Measurements from ENCODE around the gene SRGAP2C. TPM values are rescaled to one million over a fixed set of nuclear protein-coding genes. Genes with fewer than 3 reads are reported as not detected.
"Not testable (repeated sequence)": the region's sequence is repeated elsewhere in the genome, so short reads cannot be mapped to it uniquely, and the experiment has no call there.

Gene SRGAP2C
- total RNA-seq, 1 experiment from 2014 or later, result 37.3 TPM

- in situ Hi-C loops (cut with HindIII; ENCODE audit: low pct_unique_long_range_greater_than_20kb, low sequenced_read_pairs), result not testable (repeated sequence)
These were observed 29.9 kb downstream of the SRGAP2C start for GRCh38 chr1:121214544-121215156.

GRCh38 chr1:121215699-121216417 is 31.1 kb downstream of the SRGAP2C start:
- DNase-seq (ENCODE audit: low read depth, low spot score); in situ Hi-C loops (cut with HindIII; ENCODE audit: low pct_unique_long_range_greater_than_20kb, low sequenced_read_pairs): not testable (repeated sequence)

More at GRCh38 chr1:121214544-121215156, 29.9 kb downstream of the SRGAP2C start:
- not testable (repeated sequence) for DNase-seq (ENCODE audit: low read depth, low spot score)

- DNase-seq (ENCODE audit: low read depth, low spot score); in situ Hi-C loops (cut with HindIII; ENCODE audit: low pct_unique_long_range_greater_than_20kb, low sequenced_read_pairs): not testable (repeated sequence)
These were observed 31.9 kb downstream of the SRGAP2C start for GRCh38 chr1:121216676-121217075.

GRCh38 chr1:121221770-121222169 is 37.0 kb downstream of the SRGAP2C start:
- DNase-seq (ENCODE audit: low read depth, low spot score); in situ Hi-C loops (cut with HindIII; ENCODE audit: low pct_unique_long_range_greater_than_20kb, low sequenced_read_pairs): not testable (repeated sequence)

GRCh38 chr1:121224714-121225113 is 39.9 kb downstream of the SRGAP2C start:
- in situ Hi-C loops (cut with HindIII; ENCODE audit: low pct_unique_long_range_greater_than_20kb, low sequenced_read_pairs); DNase-seq (ENCODE audit: low read depth, low spot score): not testable (repeated sequence)

GRCh38 chr1:121226295-121226904 is 41.6 kb downstream of the SRGAP2C start:
- DNase-seq (ENCODE audit: low read depth, low spot score); in situ Hi-C loops (cut with HindIII; ENCODE audit: low pct_unique_long_range_greater_than_20kb, low sequenced_read_pairs): not testable (repeated sequence)

- DNase-seq (ENCODE audit: low read depth, low spot score); in situ Hi-C loops (cut with HindIII; ENCODE audit: low pct_unique_long_range_greater_than_20kb, low sequenced_read_pairs): not testable (repeated sequence)
These were observed 42.1 kb downstream of the SRGAP2C start for GRCh38 chr1:121226925-121227324.

- DNase-seq (ENCODE audit: low read depth, low spot score); in situ Hi-C loops (cut with HindIII; ENCODE audit: low pct_unique_long_range_greater_than_20kb, low sequenced_read_pairs): not testable (repeated sequence)
These were observed 43.0 kb downstream of the SRGAP2C start for GRCh38 chr1:121227544-121228330.

GRCh38 chr1:121230636-121231035 is 45.9 kb downstream of the SRGAP2C start:
- DNase-seq (ENCODE audit: low read depth, low spot score); in situ Hi-C loops (cut with HindIII; ENCODE audit: low pct_unique_long_range_greater_than_20kb, low sequenced_read_pairs): not testable (repeated sequence)

GRCh38 chr1:121232445-121233125 is 47.8 kb downstream of the SRGAP2C start:
- in situ Hi-C loops (cut with HindIII; ENCODE audit: low pct_unique_long_range_greater_than_20kb, low sequenced_read_pairs); DNase-seq (ENCODE audit: low read depth, low spot score): not testable (repeated sequence)

GRCh38 chr1:121234090-121234759 is 49.5 kb downstream of the SRGAP2C start:
- DNase-seq (ENCODE audit: low read depth, low spot score); in situ Hi-C loops (cut with HindIII; ENCODE audit: low pct_unique_long_range_greater_than_20kb, low sequenced_read_pairs): not testable (repeated sequence)

GRCh38 chr1:121238384-121238783 is 53.6 kb downstream of the SRGAP2C start:
- DNase-seq (ENCODE audit: low read depth, low spot score); in situ Hi-C loops (cut with HindIII; ENCODE audit: low pct_unique_long_range_greater_than_20kb, low sequenced_read_pairs): not testable (repeated sequence)

GRCh38 chr1:121243913-121244312 is 59.1 kb downstream of the SRGAP2C start:
- DNase-seq (ENCODE audit: low read depth, low spot score); in situ Hi-C loops (cut with HindIII; ENCODE audit: low pct_unique_long_range_greater_than_20kb, low sequenced_read_pairs): not testable (repeated sequence)

GRCh38 chr1:121246399-121246798 is 61.6 kb downstream of the SRGAP2C start:
- DNase-seq (ENCODE audit: low read depth, low spot score); in situ Hi-C loops (cut with HindIII; ENCODE audit: low pct_unique_long_range_greater_than_20kb, low sequenced_read_pairs): not testable (repeated sequence)

GRCh38 chr1:121252656-121253055 is 67.9 kb downstream of the SRGAP2C start:
- in situ Hi-C loops (cut with HindIII; ENCODE audit: low pct_unique_long_range_greater_than_20kb, low sequenced_read_pairs); DNase-seq (ENCODE audit: low read depth, low spot score): not testable (repeated sequence)

- in situ Hi-C loops (cut with HindIII; ENCODE audit: low pct_unique_long_range_greater_than_20kb, low sequenced_read_pairs); DNase-seq (ENCODE audit: low read depth, low spot score): not testable (repeated sequence)
These were observed 69.8 kb downstream of the SRGAP2C start for GRCh38 chr1:121254618-121255017.

- in situ Hi-C loops (cut with HindIII; ENCODE audit: low pct_unique_long_range_greater_than_20kb, low sequenced_read_pairs), result not testable (repeated sequence)
These were observed 72.9 kb downstream of the SRGAP2C start for GRCh38 chr1:121257632-121258031.

More at GRCh38 chr1:121257632-121258031, 72.9 kb downstream of the SRGAP2C start:
- DNase-seq (ENCODE audit: low read depth, low spot score), result not testable (repeated sequence)

All from SK-MEL-5 (cell line).